ENCODE results near the gene WTAP.
"Not testable (repeated sequence)": the region's sequence is repeated elsewhere in the genome, so short reads cannot be mapped to it uniquely, and the experiment has no call there.

WTAP gene

GRCh38 chr6:159726918-159727716 lies at the start of gene WTAP:
WTAP (plus strand) TSS chr6:159727506; CDS start chr6:159736266, 8,760 bp downstream.
- peak; percentile 96 for DNase-seq

GRCh38 chr6:159677506-159678165 lies 49.7 kb upstream of the WTAP start:
- no peak for DNase-seq

- no peak for DNase-seq
Measured at GRCh38 chr6:159678574-159678973, 48.7 kb upstream of the WTAP start.

GRCh38 chr6:159679091-159680077 lies 47.9 kb upstream of the WTAP start:
- DNase-seq, result no peak

GRCh38 chr6:159680104-159680503 lies 47.2 kb upstream of the WTAP start:
- no peak for DNase-seq

GRCh38 chr6:159681191-159681880 lies 46.0 kb upstream of the WTAP start:
- no peak for DNase-seq

- DNase-seq, result no peak
Measured at GRCh38 chr6:159682295-159682694, 45.0 kb upstream of the WTAP start.

- no peak for DNase-seq
Measured at GRCh38 chr6:159682810-159683209, 44.5 kb upstream of the WTAP start.

- DNase-seq, result no peak
Measured at GRCh38 chr6:159684013-159684304, 43.3 kb upstream of the WTAP start.

GRCh38 chr6:159686040-159686439 lies 41.3 kb upstream of the WTAP start:
- no peak for DNase-seq

- DNase-seq, result no peak
Measured at GRCh38 chr6:159686703-159687102, 40.6 kb upstream of the WTAP start.

GRCh38 chr6:159687341-159687740 lies 40.0 kb upstream of the WTAP start:
- no peak for DNase-seq

- no peak for DNase-seq
Measured at GRCh38 chr6:159688266-159688905, 38.9 kb upstream of the WTAP start.

- DNase-seq, result no peak
Measured at GRCh38 chr6:159689001-159689400, 38.3 kb upstream of the WTAP start.

- DNase-seq, result not testable (repeated sequence)
Measured at GRCh38 chr6:159690135-159690534, 37.2 kb upstream of the WTAP start.

- DNase-seq, result peak; percentile 35
Measured at GRCh38 chr6:159691133-159691962, 36.0 kb upstream of the WTAP start.

GRCh38 chr6:159691963-159692287 lies 35.4 kb upstream of the WTAP start:
- DNase-seq, result no peak

GRCh38 chr6:159692303-159693127 lies 34.8 kb upstream of the WTAP start:
- peak; percentile 29 for DNase-seq

GRCh38 chr6:159693128-159693893 lies 34.0 kb upstream of the WTAP start, which contains the start of gene SOD2:
SOD2 (minus strand) TSS chr6:159693241; CDS start chr6:159693167, 74 bp downstream.
- DNase-seq, result peak; percentile 76
